ENCODE measurements around the gene ADGRG2. TPM values are rescaled to one million over a fixed set of nuclear protein-coding genes. Genes with fewer than 3 reads are reported as not detected.

The ADGRG2 gene, protein sequence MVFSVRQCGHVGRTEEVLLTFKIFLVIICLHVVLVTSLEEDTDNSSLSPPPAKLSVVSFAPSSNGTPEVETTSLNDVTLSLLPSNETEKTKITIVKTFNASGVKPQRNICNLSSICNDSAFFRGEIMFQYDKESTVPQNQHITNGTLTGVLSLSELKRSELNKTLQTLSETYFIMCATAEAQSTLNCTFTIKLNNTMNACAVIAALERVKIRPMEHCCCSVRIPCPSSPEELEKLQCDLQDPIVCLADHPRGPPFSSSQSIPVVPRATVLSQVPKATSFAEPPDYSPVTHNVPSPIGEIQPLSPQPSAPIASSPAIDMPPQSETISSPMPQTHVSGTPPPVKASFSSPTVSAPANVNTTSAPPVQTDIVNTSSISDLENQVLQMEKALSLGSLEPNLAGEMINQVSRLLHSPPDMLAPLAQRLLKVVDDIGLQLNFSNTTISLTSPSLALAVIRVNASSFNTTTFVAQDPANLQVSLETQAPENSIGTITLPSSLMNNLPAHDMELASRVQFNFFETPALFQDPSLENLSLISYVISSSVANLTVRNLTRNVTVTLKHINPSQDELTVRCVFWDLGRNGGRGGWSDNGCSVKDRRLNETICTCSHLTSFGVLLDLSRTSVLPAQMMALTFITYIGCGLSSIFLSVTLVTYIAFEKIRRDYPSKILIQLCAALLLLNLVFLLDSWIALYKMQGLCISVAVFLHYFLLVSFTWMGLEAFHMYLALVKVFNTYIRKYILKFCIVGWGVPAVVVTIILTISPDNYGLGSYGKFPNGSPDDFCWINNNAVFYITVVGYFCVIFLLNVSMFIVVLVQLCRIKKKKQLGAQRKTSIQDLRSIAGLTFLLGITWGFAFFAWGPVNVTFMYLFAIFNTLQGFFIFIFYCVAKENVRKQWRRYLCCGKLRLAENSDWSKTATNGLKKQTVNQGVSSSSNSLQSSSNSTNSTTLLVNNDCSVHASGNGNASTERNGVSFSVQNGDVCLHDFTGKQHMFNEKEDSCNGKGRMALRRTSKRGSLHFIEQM
- polyA plus RNA-seq (2013, experiment 1 of 2): 7.5 TPM
- 7.6 TPM for polyA plus RNA-seq (2013, experiment 2 of 2)

GRCh38 chrX:19121898-19122640, at the start of gene ADGRG2:
TSS of gene ADGRG2 (minus strand) at chrX:19122468. CDS start at chrX:19068834, 53,634 bp downstream.
- peak within 1 kb of the TSS; percentile 54 for H3K9ac ChIP-seq (ENCODE audit: low read length)
- peak within 1 kb of the TSS; percentile 78 for H2BK120ac ChIP-seq (ENCODE audit: low read depth, low read length)
- H4K5ac ChIP-seq (ENCODE audit: low read length): no peak within 1 kb of the TSS
- peak within 1 kb of the TSS; percentile 64 for H3K18ac ChIP-seq (ENCODE audit: low read length)
- H3K4me3 ChIP-seq (ENCODE audit: low read length): peak within 1 kb of the TSS; percentile 23
- H3K79me1 ChIP-seq (ENCODE audit: low read length): no peaks in the 10 kb centered on the region
- DNase-seq: peak; percentile 22
- no peak within 1 kb of the TSS for H2BK15ac ChIP-seq (replicated peaks; ENCODE audit: low read depth)
- H3K4ac ChIP-seq (ENCODE audit: low read depth, low read length): no peak within 1 kb of the TSS
- H3K36me3 ChIP-seq (ENCODE audit: control insufficient read depth, insufficient read depth, low read length): no peaks in the 10 kb centered on the region
- no peak within 1 kb of the TSS for H3K23ac ChIP-seq (ENCODE audit: low read length)
- H2AK5ac ChIP-seq (ENCODE audit: low read length): no peak within 1 kb of the TSS
- no peaks in the 10 kb centered on the region for H3K27me3 ChIP-seq (ENCODE audit: insufficient read depth, low read length, poor library complexity)
- peak within 1 kb of the TSS; percentile 38 for H3K4me2 ChIP-seq (ENCODE audit: low read length)
- no peaks in the 10 kb centered on the region for H3K4me1 ChIP-seq (ENCODE audit: control insufficient read depth, low read depth, low read length)
- H3K27ac ChIP-seq (ENCODE audit: low read depth, low read length): no peak within 1 kb of the TSS
- H4K8ac ChIP-seq (ENCODE audit: low read depth, low read length): no peak within 1 kb of the TSS
- no peaks in the 10 kb centered on the region for H3K79me2 ChIP-seq (ENCODE audit: control insufficient read depth, insufficient read depth, low read length)
- peak within 1 kb of the TSS; percentile 67 for H3K56ac ChIP-seq (ENCODE audit: low read length)
- no peak within 1 kb of the TSS for H2BK5ac ChIP-seq (ENCODE audit: low read length)
- WGBS (ENCODE audit: extremely low coverage, insufficient coverage, low lambda C conversion rate): no CpG with 5 or more reads among the region's 107 CpGs

DNA sequence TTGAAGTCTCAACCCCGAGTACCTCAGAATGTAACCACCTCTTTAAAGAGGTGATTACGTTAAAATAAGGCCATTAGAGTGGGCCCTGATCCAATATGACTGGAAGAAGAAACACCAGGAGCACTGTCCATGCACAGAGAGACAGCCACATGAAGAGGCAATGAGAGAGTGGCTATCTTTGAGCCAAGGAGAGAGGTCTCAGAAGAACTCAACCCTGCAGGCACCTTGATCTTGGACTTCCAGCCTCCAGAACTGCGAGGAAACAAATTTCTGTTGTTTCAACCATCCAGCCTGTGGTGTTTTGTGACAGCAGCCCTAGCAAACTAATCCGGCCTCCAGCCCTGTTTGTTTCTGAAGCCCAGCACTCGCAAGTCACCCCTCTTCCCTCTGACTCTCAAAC, 46.3 kb upstream of the ADGRG2 start:
- WGBS (ENCODE audit: extremely low coverage, insufficient coverage, low lambda C conversion rate): no CpG with 5 or more reads among the region's 5 CpGs
- Histone ChIP-seq H2BK120ac (ENCODE audit: low read depth, low read length) (no peak overlapping the region), H3K36me3 (ENCODE audit: control insufficient read depth, insufficient read depth, low read length) (no peaks in the 10 kb centered on the region), H3K4ac (ENCODE audit: low read depth, low read length) (no peak overlapping the region), H3K18ac (ENCODE audit: low read length) (no peak overlapping the region), H2AK5ac (ENCODE audit: low read length) (no peak overlapping the region), H3K4me1 (ENCODE audit: control insufficient read depth, low read depth, low read length) (no peaks in the 10 kb centered on the region), H3K9ac (ENCODE audit: low read length) (no peak overlapping the region), H3K23ac (ENCODE audit: low read length) (no peak overlapping the region), H3K79me2 (ENCODE audit: control insufficient read depth, insufficient read depth, low read length) (no peaks in the 10 kb centered on the region), H2BK15ac (replicated peaks; ENCODE audit: low read depth) (no peak overlapping the region), H3K79me1 (ENCODE audit: low read length) (no peaks in the 10 kb centered on the region), H4K8ac (ENCODE audit: low read depth, low read length) (no peak overlapping the region), H3K27ac (ENCODE audit: low read depth, low read length) (no peak overlapping the region), H3K27me3 (ENCODE audit: insufficient read depth, low read length, poor library complexity) (no peaks in the 10 kb centered on the region), H3K56ac (ENCODE audit: low read length) (no peak overlapping the region), H3K4me3 (ENCODE audit: low read length) (no peak overlapping the region), H4K5ac (ENCODE audit: low read length) (no peak overlapping the region), H3K4me2 (ENCODE audit: low read length) (no peak overlapping the region), H2BK5ac (ENCODE audit: low read length) (no peak overlapping the region)
- DNase-seq: no peak

- Histone ChIP-seq H2AK5ac (ENCODE audit: low read length) (no peak overlapping the region), H3K79me1 (ENCODE audit: low read length) (no peaks in the 10 kb centered on the region), H2BK15ac (replicated peaks; ENCODE audit: low read depth) (no peak overlapping the region), H3K4me3 (ENCODE audit: low read length) (no peak overlapping the region), H3K27me3 (ENCODE audit: insufficient read depth, low read length, poor library complexity) (no peaks in the 10 kb centered on the region), H3K9ac (ENCODE audit: low read length) (no peak overlapping the region), H3K23ac (ENCODE audit: low read length) (no peak overlapping the region), H2BK5ac (ENCODE audit: low read length) (no peak overlapping the region), H3K4me2 (ENCODE audit: low read length) (no peak overlapping the region), H3K18ac (ENCODE audit: low read length) (no peak overlapping the region), H3K27ac (ENCODE audit: low read depth, low read length) (no peak overlapping the region), H4K5ac (ENCODE audit: low read length) (no peak overlapping the region), H3K36me3 (ENCODE audit: control insufficient read depth, insufficient read depth, low read length) (no peaks in the 10 kb centered on the region), H3K4me1 (ENCODE audit: control insufficient read depth, low read depth, low read length) (no peaks in the 10 kb centered on the region), H3K56ac (ENCODE audit: low read length) (no peak overlapping the region), H3K79me2 (ENCODE audit: control insufficient read depth, insufficient read depth, low read length) (no peaks in the 10 kb centered on the region), H3K4ac (ENCODE audit: low read depth, low read length) (no peak overlapping the region), H4K8ac (ENCODE audit: low read depth, low read length) (no peak overlapping the region), H2BK120ac (ENCODE audit: low read depth, low read length) (no peak overlapping the region)
- no peak for DNase-seq
- WGBS (ENCODE audit: extremely low coverage, insufficient coverage, low lambda C conversion rate): no CpG with 5 or more reads among the region's 8 CpGs
Measured at GRCh38 chrX:19162851-19163250, 40.6 kb upstream of the ADGRG2 start.

- Histone ChIP-seq H2BK5ac (ENCODE audit: low read length) (no peak overlapping the region), H2BK120ac (ENCODE audit: low read depth, low read length) (no peak overlapping the region), H3K79me2 (ENCODE audit: control insufficient read depth, insufficient read depth, low read length) (no peaks in the 10 kb centered on the region), H3K27ac (ENCODE audit: low read depth, low read length) (no peak overlapping the region), H3K56ac (ENCODE audit: low read length) (no peak overlapping the region), H3K4me3 (ENCODE audit: low read length) (no peak overlapping the region), H3K4ac (ENCODE audit: low read depth, low read length) (no peak overlapping the region), H3K36me3 (ENCODE audit: control insufficient read depth, insufficient read depth, low read length) (no peaks in the 10 kb centered on the region), H2BK15ac (replicated peaks; ENCODE audit: low read depth) (no peak overlapping the region), H3K9ac (ENCODE audit: low read length) (no peak overlapping the region), H3K4me2 (ENCODE audit: low read length) (no peak overlapping the region), H3K27me3 (ENCODE audit: insufficient read depth, low read length, poor library complexity) (no peaks in the 10 kb centered on the region), H4K8ac (ENCODE audit: low read depth, low read length) (no peak overlapping the region), H3K23ac (ENCODE audit: low read length) (no peak overlapping the region), H4K5ac (ENCODE audit: low read length) (no peak overlapping the region), H2AK5ac (ENCODE audit: low read length) (no peak overlapping the region), H3K4me1 (ENCODE audit: control insufficient read depth, low read depth, low read length) (no peaks in the 10 kb centered on the region), H3K79me1 (ENCODE audit: low read length) (no peaks in the 10 kb centered on the region), H3K18ac (ENCODE audit: low read length) (no peak overlapping the region)
- peak; percentile 36 for DNase-seq
- WGBS (ENCODE audit: extremely low coverage, insufficient coverage, low lambda C conversion rate): no CpG with 5 or more reads among the region's 4 CpGs
Measured at GRCh38 chrX:19156186-19156585, 33.9 kb upstream of the ADGRG2 start.

- Histone ChIP-seq H3K79me1 (ENCODE audit: low read length) (no peaks in the 10 kb centered on the region), H3K27ac (ENCODE audit: low read depth, low read length) (no peak overlapping the region), H4K8ac (ENCODE audit: low read depth, low read length) (no peak overlapping the region), H3K4me3 (ENCODE audit: low read length) (no peak overlapping the region), H3K27me3 (ENCODE audit: insufficient read depth, low read length, poor library complexity) (no peaks in the 10 kb centered on the region), H2BK15ac (replicated peaks; ENCODE audit: low read depth) (no peak overlapping the region), H3K9ac (ENCODE audit: low read length) (no peak overlapping the region), H3K4me1 (ENCODE audit: control insufficient read depth, low read depth, low read length) (no peaks in the 10 kb centered on the region), H3K23ac (ENCODE audit: low read length) (no peak overlapping the region), H3K4me2 (ENCODE audit: low read length) (no peak overlapping the region), H2BK120ac (ENCODE audit: low read depth, low read length) (no peak overlapping the region), H2AK5ac (ENCODE audit: low read length) (no peak overlapping the region), H3K36me3 (ENCODE audit: control insufficient read depth, insufficient read depth, low read length) (no peaks in the 10 kb centered on the region), H3K56ac (ENCODE audit: low read length) (no peak overlapping the region), H3K18ac (ENCODE audit: low read length) (no peak overlapping the region), H3K4ac (ENCODE audit: low read depth, low read length) (no peak overlapping the region), H3K79me2 (ENCODE audit: control insufficient read depth, insufficient read depth, low read length) (no peaks in the 10 kb centered on the region), H4K5ac (ENCODE audit: low read length) (no peak overlapping the region), H2BK5ac (ENCODE audit: low read length) (no peak overlapping the region)
- DNase-seq: no peak
- WGBS (ENCODE audit: extremely low coverage, insufficient coverage, low lambda C conversion rate): no CpG with 5 or more reads among the region's 2 CpGs
Measured at GRCh38 chrX:19152762-19153161, 30.5 kb upstream of the ADGRG2 start.
